ENCODE data around the gene SNX5. TPM values are rescaled to one million over a fixed set of nuclear protein-coding genes. Genes with fewer than 3 reads are reported as not detected.

Gene SNX5
- total RNA-seq, 1 experiment from 2014 or later, result 159 TPM

GRCh38 chr20:17949899-17950298, 18.7 kb downstream of the SNX5 start:
- DNase-seq (ENCODE audit: low read depth, low spot score), result no peak
- Histone ChIP-seq H2AFZ (ENCODE audit: low read depth, low read length, poor library complexity, severe bottlenecking) (no peak overlapping the region), H3K4me2 (ENCODE audit: low read length) (no peak overlapping the region), H3K9me2 (ENCODE audit: insufficient read depth) (no peaks in the 10 kb centered on the region), H3K27ac (ENCODE audit: low read depth, low read length) (no peak overlapping the region), H4K20me1 (ENCODE audit: insufficient read depth) (peaks cover 7% of the 10 kb centered on the region; the same call in 1 of the 2 replicates), H3K36me3 (ENCODE audit: control insufficient read depth in 1 of 2, insufficient read depth in 2 of 2, low read length in 2 of 2) (peaks cover 95 to 98% of the 10 kb centered on the region in 2 experiments), H3K9me3 (ENCODE audit: control insufficient read depth in 1 of 2, insufficient read depth in 1 of 2, low read depth in 1 of 2, low read length in 2 of 2) (no peaks in the 10 kb centered on the region), H3K27me3 (ENCODE audit: insufficient read depth, low read length) (no peaks in the 10 kb centered on the region), H3K9ac (ENCODE audit: low read length) (no peak overlapping the region), H3K79me2 (ENCODE audit: insufficient read depth, low read length) (peaks cover 99% of the 10 kb centered on the region), H3K4me1 (ENCODE audit: control insufficient read depth in 1 of 2, insufficient read depth in 2 of 2, low read length in 2 of 2) (no peaks in the 10 kb centered on the region), H3K4me3 (replicated peaks in 1 of 2; ENCODE audit: low read depth in 1 of 2, low read length in 2 of 2) (no peak overlapping the region)
- intact Hi-C loops (cut with micrococcal nuclease), result no loop called here
- ATAC-seq, result no peak
- ChIA-PET CTCF (no interaction called here), POLR2A (no interaction called here), RAD21 (ENCODE audit: low non-redundant PET in 1 of 2, low total read pairs in 2 of 2, uncharacterized antibody in 2 of 2, unreplicated experiment in 2 of 2) (no interaction called here)
- BruUV-seq (replicated peaks), result no TSS peak
- TF ChIP-seq YY1 (IDR thresholded peaks at IDR 0.05; ENCODE audit: extremely low read depth, insufficient replicate concordance, low read depth, low read length), result no peak
- TF ChIP-seq ZNF274 (IDR thresholded peaks at IDR 0.05; ENCODE audit: low read depth, low read length), result no peak
- TF ChIP-seq ATF3 (IDR thresholded peaks at IDR 0.05), result no peak
- no peak for TF ChIP-seq RAD21 (IDR thresholded peaks at IDR 0.05; ENCODE audit: low read depth)
- no peak for TF ChIP-seq CEBPB (IDR thresholded peaks at IDR 0.05; ENCODE audit: low read depth)
- TF ChIP-seq ZBTB33 (IDR thresholded peaks at IDR 0.05; ENCODE audit: extremely low read depth, insufficient replicate concordance, low read length), result no peak
- TF ChIP-seq POLR2A (IDR thresholded peaks at IDR 0.05; ENCODE audit: borderline replicate concordance, extremely low read depth, insufficient read depth, insufficient read length), result no peak
- no peak for TF ChIP-seq EZH2phosphoT487 (IDR thresholded peaks at IDR 0.05; ENCODE audit: borderline replicate concordance)
- no peak for TF ChIP-seq TCF7L2 (IDR thresholded peaks at IDR 0.05; ENCODE audit: borderline replicate concordance, extremely low read depth, insufficient read depth, insufficient read length)
- TF ChIP-seq CTCF (IDR thresholded peaks at IDR 0.05 in 2 of 3, conservative IDR thresholded peaks at IDR 0.05 in 1 of 3; ENCODE audit: borderline replicate concordance in 1 of 3, insufficient read depth in 1 of 3, low read depth in 2 of 3, low read length in 2 of 3), result no peak
- TF ChIP-seq REST (IDR thresholded peaks at IDR 0.05; ENCODE audit: low read depth), result no peak
- no peak for TF ChIP-seq CBX3 (IDR thresholded peaks at IDR 0.05; ENCODE audit: low read depth)
- no peak for TF ChIP-seq JUND (IDR thresholded peaks at IDR 0.05)
- no peak for TF ChIP-seq ELF1 (IDR thresholded peaks at IDR 0.05; ENCODE audit: borderline replicate concordance, low read depth)
- no peak for TF ChIP-seq EZH2 (IDR thresholded peaks at IDR 0.05)
- no peak for TF ChIP-seq SRF (IDR thresholded peaks at IDR 0.05; ENCODE audit: low read depth)
- TF ChIP-seq FOSL1 (IDR thresholded peaks at IDR 0.05; ENCODE audit: low read depth), result no peak
- no peak for TF ChIP-seq POLR2AphosphoS5 (IDR thresholded peaks at IDR 0.05; ENCODE audit: low read depth, low read length)

Data from HCT116 (cell line).